DOHH2 (cell line): ENCODE data around the gene TRIM77.
"Not testable (repeated sequence)": the region's sequence is repeated elsewhere in the genome, so short reads cannot be mapped to it uniquely, and the experiment has no call there.

Experiments
- H3F3A ChIP-seq: fragments of 200-600 bp; sonication (generic), shearing (Covaris generic); 2 replicates; pipeline ENCODE4 v1.6.0; 2016; ENCODE audit warnings: antibody characterized with exemption, mild to moderate bottlenecking; ENCODE audit not compliant: control insufficient read depth, insufficient read depth
- H3K27ac ChIP-seq: fragments of 200-600 bp; sonication (generic); 2 replicates; pipeline ENCODE4 v1.5.1; 2014; ENCODE audit warnings: low read depth, mild to moderate bottlenecking, low read length, moderate library complexity
- H3K27me3 ChIP-seq: fragments of 200-600 bp; sonication (generic); 2 replicates; pipeline ENCODE4 v1.6.1; 2014; ENCODE audit warnings: mild to moderate bottlenecking, low read length, mixed read lengths; ENCODE audit not compliant: control insufficient read depth
- H3K36me3 ChIP-seq: fragments of 200-600 bp; sonication (generic); 2 replicates; pipeline ENCODE4 v1.6.1; 2014; ENCODE audit warnings: mild to moderate bottlenecking, low read length, moderate library complexity, mixed read lengths; ENCODE audit not compliant: control insufficient read depth
- H3K4me1 ChIP-seq: fragments of 200-600 bp; sonication (generic); 2 replicates; pipeline ENCODE4 v1.6.1; 2014; ENCODE audit warnings: mild to moderate bottlenecking, low read length, mixed read lengths; ENCODE audit not compliant: control insufficient read depth
- H3K4me2 ChIP-seq: fragments of 200-600 bp; sonication (generic); 2 replicates; pipeline ENCODE4 v1.6.0; 2014; ENCODE audit warnings: mild to moderate bottlenecking, low read length, moderate library complexity
- H3K4me3 ChIP-seq: fragments of 200-600 bp; sonication (generic); 2 replicates; pipeline ENCODE4 v1.5.1; 2014; ENCODE audit warnings: mild to moderate bottlenecking, low read length, mixed read lengths
- H3K79me2 ChIP-seq: fragments of 200-600 bp; sonication (generic); 2 replicates; pipeline ENCODE4 v1.6.1; 2014; ENCODE audit warnings: mild to moderate bottlenecking, low read length, mixed read lengths; ENCODE audit not compliant: control insufficient read depth
- H3K9me2 ChIP-seq: fragments of 200-600 bp; sonication (generic); replicated peaks from 2 replicates; pipeline ENCODE4 v1.6.1; 2014; ENCODE audit warnings: mild to moderate bottlenecking, low read length, mixed read lengths; ENCODE audit not compliant: control insufficient read depth
- H3K9me3 ChIP-seq: fragments of 200-600 bp; sonication (generic); 2 replicates; pipeline ENCODE4 v1.6.1; 2014; ENCODE audit warnings: antibody characterized with exemption, low read length, mixed read lengths; ENCODE audit not compliant: control insufficient read depth, insufficient read depth
- H4K20me1 ChIP-seq: fragments of 200-600 bp; sonication (generic); 2 replicates; pipeline ENCODE4 v1.6.0; 2014; ENCODE audit warnings: low read depth, mild to moderate bottlenecking, antibody characterized with exemption, low read length, moderate library complexity; ENCODE audit not compliant: control insufficient read depth, insufficient read depth
- EZH2phosphoT487 ChIP-seq: fragments of 200-600 bp; sonication (generic); IDR thresholded peaks from 2 replicates; pipeline ENCODE4 v1.6.1; 2017; ENCODE audit warnings: borderline replicate concordance, mild to moderate bottlenecking, antibody characterized with exemption, low read length, moderate library complexity, mixed read lengths
- TF ChIP-seq, protein P1 (sequence below): fragments of 200-600 bp; sonication (generic); IDR thresholded peaks from one replicate; pipeline ENCODE4 v1.5.1; 2014; ENCODE audit warnings: antibody characterized with exemption, mild to moderate bottlenecking, low read depth, low read length; ENCODE audit not compliant: poor library complexity, severe bottlenecking

Gene TRIM77, protein sequence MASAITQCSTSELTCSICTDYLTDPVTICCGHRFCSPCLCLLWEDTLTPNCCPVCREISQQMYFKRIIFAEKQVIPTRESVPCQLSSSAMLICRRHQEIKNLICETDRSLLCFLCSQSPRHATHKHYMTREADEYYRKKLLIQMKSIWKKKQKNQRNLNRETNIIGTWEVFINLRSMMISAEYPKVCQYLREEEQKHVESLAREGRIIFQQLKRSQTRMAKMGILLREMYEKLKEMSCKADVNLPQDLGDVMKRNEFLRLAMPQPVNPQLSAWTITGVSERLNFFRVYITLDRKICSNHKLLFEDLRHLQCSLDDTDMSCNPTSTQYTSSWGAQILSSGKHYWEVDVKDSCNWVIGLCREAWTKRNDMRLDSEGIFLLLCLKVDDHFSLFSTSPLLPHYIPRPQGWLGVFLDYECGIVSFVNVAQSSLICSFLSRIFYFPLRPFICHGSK

DNA sequence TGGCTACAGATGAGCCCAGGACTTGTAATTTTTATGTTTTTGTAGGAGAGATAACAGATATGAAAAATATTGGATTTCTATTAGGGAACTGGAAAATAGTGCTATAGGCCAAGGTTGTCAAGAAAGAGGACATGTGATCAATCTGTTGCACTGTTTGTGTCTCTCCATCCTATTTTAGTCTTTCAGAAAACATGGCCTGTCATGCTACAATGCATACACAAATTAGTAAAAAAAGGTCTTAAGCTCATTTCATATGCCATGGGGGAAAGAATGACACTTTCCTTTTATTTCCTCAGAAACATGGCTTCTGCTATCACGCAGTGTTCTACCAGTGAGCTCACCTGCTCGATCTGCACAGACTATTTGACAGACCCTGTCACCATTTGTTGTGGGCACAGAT, at the start of gene TRIM77:
Gene TRIM77 (plus strand): TSS at position 301 of the 400 bp plus-strand sequence. CDS start 0 bp downstream, at position 301.
- not testable (repeated sequence) for H3K27ac ChIP-seq, H3K9me3 ChIP-seq, H3F3A ChIP-seq, H3K4me3 ChIP-seq, H3K4me2 ChIP-seq, H3K79me2 ChIP-seq, H3K27me3 ChIP-seq, H3K36me3 ChIP-seq, H3K9me2 ChIP-seq, H4K20me1 ChIP-seq, H3K4me1 ChIP-seq

DNA sequence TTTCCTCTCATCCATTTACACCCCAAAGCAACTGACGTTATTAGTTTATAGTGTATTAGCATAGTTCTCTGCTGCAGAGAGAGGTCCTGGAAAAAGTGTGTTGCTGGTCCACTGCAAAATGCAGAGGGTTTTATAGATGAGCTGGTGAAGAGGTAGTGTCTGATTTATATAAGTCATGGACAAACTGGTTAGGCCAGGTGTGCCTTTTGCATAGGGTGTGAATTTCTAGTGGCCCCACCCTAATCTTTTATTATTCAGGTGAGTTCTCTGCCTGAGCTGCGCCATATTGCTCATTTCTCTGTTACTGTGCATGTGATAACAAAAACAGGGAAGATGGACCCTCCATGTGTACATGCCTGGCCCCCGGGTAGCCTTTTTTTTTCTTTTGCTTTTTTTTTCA, 43.1 kb upstream of the TRIM77 start:
- TF ChIP-seq, protein P1, sequence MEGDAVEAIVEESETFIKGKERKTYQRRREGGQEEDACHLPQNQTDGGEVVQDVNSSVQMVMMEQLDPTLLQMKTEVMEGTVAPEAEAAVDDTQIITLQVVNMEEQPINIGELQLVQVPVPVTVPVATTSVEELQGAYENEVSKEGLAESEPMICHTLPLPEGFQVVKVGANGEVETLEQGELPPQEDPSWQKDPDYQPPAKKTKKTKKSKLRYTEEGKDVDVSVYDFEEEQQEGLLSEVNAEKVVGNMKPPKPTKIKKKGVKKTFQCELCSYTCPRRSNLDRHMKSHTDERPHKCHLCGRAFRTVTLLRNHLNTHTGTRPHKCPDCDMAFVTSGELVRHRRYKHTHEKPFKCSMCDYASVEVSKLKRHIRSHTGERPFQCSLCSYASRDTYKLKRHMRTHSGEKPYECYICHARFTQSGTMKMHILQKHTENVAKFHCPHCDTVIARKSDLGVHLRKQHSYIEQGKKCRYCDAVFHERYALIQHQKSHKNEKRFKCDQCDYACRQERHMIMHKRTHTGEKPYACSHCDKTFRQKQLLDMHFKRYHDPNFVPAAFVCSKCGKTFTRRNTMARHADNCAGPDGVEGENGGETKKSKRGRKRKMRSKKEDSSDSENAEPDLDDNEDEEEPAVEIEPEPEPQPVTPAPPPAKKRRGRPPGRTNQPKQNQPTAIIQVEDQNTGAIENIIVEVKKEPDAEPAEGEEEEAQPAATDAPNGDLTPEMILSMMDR: no peak
- no peak for TF ChIP-seq EZH2phosphoT487
- Histone ChIP-seq H4K20me1 (no peaks in the 10 kb centered on the region), H3K4me1 (no peaks in the 10 kb centered on the region), H3K4me2 (no peak overlapping the region), H3K9me3 (no peaks in the 10 kb centered on the region), H3K36me3 (no peaks in the 10 kb centered on the region), H3K4me3 (no peak overlapping the region), H3K79me2 (no peaks in the 10 kb centered on the region), H3F3A (no peaks in the 10 kb centered on the region), H3K27ac (no peak overlapping the region), H3K9me2 (no peaks in the 10 kb centered on the region), H3K27me3 (no peaks in the 10 kb centered on the region)

DNA sequence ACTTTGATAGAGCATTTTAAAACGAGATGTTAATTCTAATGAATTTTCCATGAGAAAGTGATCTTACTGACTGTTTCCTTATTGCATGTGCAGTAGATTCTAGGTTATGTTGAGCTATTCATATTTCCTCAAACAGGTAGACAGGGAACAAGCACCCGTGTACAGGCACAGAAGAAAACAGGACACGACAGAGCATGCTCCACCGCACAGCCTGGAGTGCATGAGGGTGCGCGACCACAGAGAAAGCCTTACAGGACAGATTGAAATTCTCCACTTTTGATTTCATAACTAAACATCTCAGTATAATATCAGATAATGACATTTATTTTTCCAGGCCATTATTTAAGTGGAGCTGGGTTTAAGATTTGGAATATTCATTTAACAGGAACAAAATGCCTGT, 41.9 kb upstream of the TRIM77 start:
- H3K4me1 ChIP-seq, H3K4me2 ChIP-seq, H3K27ac ChIP-seq, H3K9me2 ChIP-seq, H3K27me3 ChIP-seq, H4K20me1 ChIP-seq, H3K4me3 ChIP-seq, H3K9me3 ChIP-seq, H3F3A ChIP-seq, H3K36me3 ChIP-seq, H3K79me2 ChIP-seq: not testable (repeated sequence)

DNA sequence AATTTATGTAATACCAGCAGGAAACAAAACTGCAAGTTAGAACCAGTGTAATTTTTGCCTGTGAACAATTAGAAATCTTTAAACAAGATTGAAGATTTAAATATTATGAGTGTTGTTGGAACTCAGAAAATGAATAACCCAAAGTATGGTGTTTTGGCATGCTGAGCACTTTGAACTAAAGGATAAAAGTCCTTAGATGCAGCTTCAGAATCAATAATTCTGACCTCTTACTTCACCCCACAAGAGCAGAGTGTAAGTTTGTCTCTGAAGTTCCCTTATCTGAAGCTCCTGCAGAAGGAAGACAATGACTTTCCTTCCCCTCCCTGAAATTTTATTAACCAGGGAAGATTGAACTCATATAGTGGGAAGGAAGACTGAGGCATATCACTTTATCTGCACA, 40.5 kb upstream of the TRIM77 start:
- not testable (repeated sequence) for H3K4me3 ChIP-seq, H3K4me2 ChIP-seq, H3K36me3 ChIP-seq, H4K20me1 ChIP-seq, H3K9me2 ChIP-seq, H3K27me3 ChIP-seq, H3K79me2 ChIP-seq, H3K9me3 ChIP-seq, H3K27ac ChIP-seq, H3F3A ChIP-seq, H3K4me1 ChIP-seq

DNA sequence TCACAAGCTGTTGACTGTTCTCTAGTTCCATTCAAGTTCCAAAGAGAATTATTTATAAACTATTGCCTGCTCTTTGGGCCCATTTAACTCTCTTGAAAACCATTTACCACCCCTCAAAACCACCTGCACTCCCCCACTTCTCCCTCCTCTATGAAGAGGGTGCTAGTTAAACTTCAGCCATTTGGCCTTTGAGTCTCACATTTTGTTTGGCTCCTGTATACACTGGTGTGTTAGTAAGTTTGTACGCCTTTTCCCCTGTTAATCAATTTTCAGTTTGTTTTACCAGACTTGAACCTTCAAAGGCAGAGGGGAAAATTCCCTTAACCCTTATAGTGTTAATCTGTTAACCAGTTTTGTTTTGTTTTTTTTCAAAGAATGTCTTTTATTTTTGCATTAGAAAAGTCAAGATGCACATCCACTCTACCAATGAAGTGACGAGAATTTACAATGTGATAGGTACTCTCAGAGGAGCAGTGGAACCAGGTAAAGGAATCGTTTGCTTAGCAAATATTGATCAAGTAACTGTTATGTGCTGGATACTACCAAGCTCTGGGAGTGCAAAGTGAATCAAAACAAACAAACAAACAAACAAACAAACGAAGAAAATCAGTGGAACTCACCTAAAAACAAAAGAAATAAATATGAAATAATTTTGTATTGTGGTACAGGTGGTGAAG, 40.0 kb upstream of the TRIM77 start:
- H3K79me2 ChIP-seq, H3K4me3 ChIP-seq, H3K4me2 ChIP-seq: not testable (repeated sequence)

DNA sequence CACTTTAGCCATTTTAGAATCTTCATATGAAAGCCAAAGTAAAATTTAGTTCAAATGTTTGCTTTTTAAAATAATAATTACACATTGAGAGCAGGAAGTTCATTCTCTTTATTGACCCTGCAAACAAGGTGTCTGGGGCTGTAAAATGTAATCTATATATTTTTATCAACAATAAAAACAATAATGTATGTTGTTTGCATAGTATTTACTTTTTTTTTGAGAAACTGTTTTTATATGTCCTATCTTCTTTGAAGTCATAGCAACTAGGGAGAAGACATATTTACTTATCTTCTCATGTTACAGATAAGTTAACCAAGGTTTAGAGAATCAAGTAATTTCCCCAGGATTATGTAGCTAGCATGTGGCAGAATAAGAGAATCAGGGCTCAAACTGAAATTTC, 37.6 kb upstream of the TRIM77 start:
- H3K4me1 ChIP-seq, H3K79me2 ChIP-seq, H3K27me3 ChIP-seq: not testable (repeated sequence)

More for the DNA sequence above, 40.0 kb upstream of the TRIM77 start:
- not testable (repeated sequence) for H3F3A ChIP-seq, H4K20me1 ChIP-seq, H3K27ac ChIP-seq, H3K36me3 ChIP-seq, H3K9me2 ChIP-seq, H3K9me3 ChIP-seq, H3K4me1 ChIP-seq, H3K27me3 ChIP-seq

GRCh38 chr11:89673380-89673779, 36.7 kb upstream of the TRIM77 start:
- H3K27ac ChIP-seq, H3K4me1 ChIP-seq, H3K27me3 ChIP-seq, H3K79me2 ChIP-seq, H4K20me1 ChIP-seq, H3K4me3 ChIP-seq, H3K4me2 ChIP-seq, H3F3A ChIP-seq, H3K36me3 ChIP-seq, H3K9me2 ChIP-seq, H3K9me3 ChIP-seq: not testable (repeated sequence)

More for the DNA sequence above, 37.6 kb upstream of the TRIM77 start:
- not testable (repeated sequence) for H3K4me2 ChIP-seq, H3K36me3 ChIP-seq, H3K9me3 ChIP-seq, H3F3A ChIP-seq, H3K4me3 ChIP-seq, H3K27ac ChIP-seq, H4K20me1 ChIP-seq, H3K9me2 ChIP-seq
